Colonic mucosa (tissue), 4 donors: ENCODE measurements around the gene TNFAIP8L3. TPM values are rescaled to one million over a fixed set of nuclear protein-coding genes. Genes with fewer than 3 reads are reported as not detected.

Source experiments
- DNase-seq: peaks from one replicate; pipeline ENCODE4 v3.0.0-alpha.2; 2020
- H3K27ac ChIP-seq: fragments of 200-600 bp; one replicate; pipeline ENCODE4 v1.8.0; 2021
- H3K27me3 ChIP-seq: fragments of 200-600 bp; one replicate; pipeline ENCODE4 v1.8.0; 2021
- H3K36me3 ChIP-seq: fragments of 200-600 bp; one replicate; pipeline ENCODE4 v1.8.0; 2021
- H3K4me1 ChIP-seq: fragments of 200-600 bp; one replicate; pipeline ENCODE4 v1.8.0; 2021; ENCODE audit warnings: mild to moderate bottlenecking
- H3K4me3 ChIP-seq: fragments of 200-600 bp; one replicate; pipeline ENCODE4 v1.8.0; 2021
- H3K9ac ChIP-seq, 2 donors: one replicate each; pipeline ENCODE4 v1.7.0; 2013; ENCODE audit warnings: control low read depth in 2 of 2, low read depth in 2 of 2, low read length in 2 of 2
- H3K9me3 ChIP-seq: fragments of 200-600 bp; one replicate; pipeline ENCODE4 v1.8.0; 2021
- intact Hi-C: fragments of 100-400 bp; cut with DNase I; formaldehyde crosslinking; loops from one replicate; pipeline ENCODE4 v1.14.1; 2022
- total RNA-seq, 2 donors: library from RNA; stranded (reverse); fragmentation: NEBNext Ultra II Directional in 1 of 2; extraction: Animal tissue kit (Norgen Biotek cat#: 25700) in 1 of 2; gene quantifications; one replicate each; pipeline ENCODE4 v1.2.1, GENCODE V29; 2021
- TF ChIP-seq, protein P1 (sequence below): fragments of 200-600 bp; IDR thresholded peaks from one replicate; pipeline ENCODE4 v1.8.0; 2022; ENCODE audit warnings: antibody characterized with exemption, mild to moderate bottlenecking
- donor health status: healthy.
- donor health status: DM: no; HTN: no; CAD: no.
- donor health status: DM: no; HTN: no; CAD: no.

Gene TNFAIP8L3
- total RNA-seq, 2 donors from 2014 or later: 5.3 to 7.3 TPM

DNA sequence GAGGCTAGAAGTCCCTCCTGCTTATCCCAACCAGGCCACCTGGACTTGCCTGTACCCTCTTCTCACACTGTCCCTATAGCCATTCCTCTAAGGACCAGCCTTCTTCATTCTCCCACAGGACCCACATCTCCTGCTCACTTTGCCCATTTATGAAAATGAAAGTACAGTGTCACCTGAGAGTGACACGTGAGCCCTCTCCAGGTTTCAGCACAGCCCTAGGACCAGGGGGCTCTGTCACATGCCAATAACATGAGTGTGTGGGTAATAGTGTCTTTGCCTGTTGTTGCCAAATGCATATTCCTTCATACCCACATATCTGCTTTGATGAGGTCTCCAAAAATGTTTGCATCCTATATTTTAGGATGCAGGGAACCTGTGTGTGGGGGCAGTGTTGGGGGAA lies 42.3 kb upstream of the TNFAIP8L3 start:
- no peak overlapping the region for H3K4me3 ChIP-seq
- no peak overlapping the region for H3K9ac ChIP-seq
- H3K27me3 ChIP-seq: no peaks in the 10 kb centered on the region
- H3K9me3 ChIP-seq: no peaks in the 10 kb centered on the region
- no peaks in the 10 kb centered on the region for H3K36me3 ChIP-seq
- intact Hi-C loops: no loop called here
- DNase-seq: no peak
- H3K27ac ChIP-seq: no peak overlapping the region
- TF ChIP-seq, protein P1, sequence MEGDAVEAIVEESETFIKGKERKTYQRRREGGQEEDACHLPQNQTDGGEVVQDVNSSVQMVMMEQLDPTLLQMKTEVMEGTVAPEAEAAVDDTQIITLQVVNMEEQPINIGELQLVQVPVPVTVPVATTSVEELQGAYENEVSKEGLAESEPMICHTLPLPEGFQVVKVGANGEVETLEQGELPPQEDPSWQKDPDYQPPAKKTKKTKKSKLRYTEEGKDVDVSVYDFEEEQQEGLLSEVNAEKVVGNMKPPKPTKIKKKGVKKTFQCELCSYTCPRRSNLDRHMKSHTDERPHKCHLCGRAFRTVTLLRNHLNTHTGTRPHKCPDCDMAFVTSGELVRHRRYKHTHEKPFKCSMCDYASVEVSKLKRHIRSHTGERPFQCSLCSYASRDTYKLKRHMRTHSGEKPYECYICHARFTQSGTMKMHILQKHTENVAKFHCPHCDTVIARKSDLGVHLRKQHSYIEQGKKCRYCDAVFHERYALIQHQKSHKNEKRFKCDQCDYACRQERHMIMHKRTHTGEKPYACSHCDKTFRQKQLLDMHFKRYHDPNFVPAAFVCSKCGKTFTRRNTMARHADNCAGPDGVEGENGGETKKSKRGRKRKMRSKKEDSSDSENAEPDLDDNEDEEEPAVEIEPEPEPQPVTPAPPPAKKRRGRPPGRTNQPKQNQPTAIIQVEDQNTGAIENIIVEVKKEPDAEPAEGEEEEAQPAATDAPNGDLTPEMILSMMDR: no peak
- H3K4me1 ChIP-seq: no peaks in the 10 kb centered on the region

- intact Hi-C loops: no loop called here
- TF ChIP-seq, protein P1: no peak
- no peak for DNase-seq
- H3K4me1 ChIP-seq: no peaks in the 10 kb centered on the region
- no peak overlapping the region for H3K4me3 ChIP-seq
- no peak overlapping the region for H3K9ac ChIP-seq
- H3K27me3 ChIP-seq: no peaks in the 10 kb centered on the region
- H3K9me3 ChIP-seq: no peaks in the 10 kb centered on the region
- H3K27ac ChIP-seq: no peak overlapping the region
- no peaks in the 10 kb centered on the region for H3K36me3 ChIP-seq
Measured at GRCh38 chr15:51135276-51135675, 40.6 kb upstream of the TNFAIP8L3 start.

GRCh38 chr15:51134416-51135199 lies 39.9 kb upstream of the TNFAIP8L3 start:
- intact Hi-C loops: no loop called here
- no peak for DNase-seq
- Histone ChIP-seq H3K9ac (no peak overlapping the region), H3K36me3 (no peaks in the 10 kb centered on the region), H3K27ac (no peak overlapping the region), H3K9me3 (no peaks in the 10 kb centered on the region), H3K4me1 (no peaks in the 10 kb centered on the region), H3K27me3 (no peaks in the 10 kb centered on the region), H3K4me3 (no peak overlapping the region)
- TF ChIP-seq, protein P1: no peak

DNA sequence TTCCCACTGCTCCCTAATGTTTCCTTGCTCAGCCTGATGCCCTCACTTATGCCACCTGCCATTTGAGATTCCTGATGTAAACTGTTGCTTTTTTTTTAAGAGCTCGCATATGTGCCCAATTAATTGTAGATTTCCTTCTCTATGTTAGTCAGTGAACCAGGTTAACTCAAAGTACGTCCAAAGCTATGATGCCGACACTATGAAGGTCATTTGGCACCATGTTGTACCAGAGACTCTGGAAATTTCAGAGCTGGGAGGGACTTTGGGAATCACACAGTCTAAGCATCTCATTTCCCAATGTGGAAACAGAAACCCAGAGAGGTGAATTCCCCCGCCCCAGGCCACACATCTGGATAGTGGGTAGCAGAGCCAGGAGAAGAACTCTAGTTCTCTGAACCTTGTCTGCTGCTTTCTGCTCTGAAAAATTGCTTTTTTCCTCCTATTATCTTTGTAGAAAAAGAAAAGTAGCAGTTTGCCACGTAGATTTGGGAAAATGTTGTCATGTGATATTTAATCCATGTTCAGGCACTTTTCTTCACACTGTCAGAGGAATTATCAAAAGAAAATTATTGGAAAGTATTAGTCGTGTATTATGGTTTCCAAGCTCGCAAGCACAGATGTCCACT lies 38.5 kb upstream of the TNFAIP8L3 start:
- no peak overlapping the region for H3K9ac ChIP-seq
- intact Hi-C loops: no loop called here
- no peaks in the 10 kb centered on the region for H3K9me3 ChIP-seq
- no peaks in the 10 kb centered on the region for H3K27me3 ChIP-seq
- TF ChIP-seq, protein P1: no peak
- no peak overlapping the region for H3K4me3 ChIP-seq
- peaks cover 3% of the 10 kb centered on the region for H3K4me1 ChIP-seq
- no peaks in the 10 kb centered on the region for H3K36me3 ChIP-seq
- no peak for DNase-seq
- peak overlapping the region; percentile 39 for H3K27ac ChIP-seq

GRCh38 chr15:51132384-51133139 lies 37.9 kb upstream of the TNFAIP8L3 start:
- Histone ChIP-seq H3K9me3 (no peaks in the 10 kb centered on the region), H3K4me3 (no peak overlapping the region), H3K36me3 (no peaks in the 10 kb centered on the region), H3K27me3 (no peaks in the 10 kb centered on the region), H3K4me1 (peaks cover 3% of the 10 kb centered on the region), H3K9ac (no peak overlapping the region), H3K27ac (peak overlapping the region; percentile 39)
- TF ChIP-seq, protein P1: peak; percentile 80
- DNase-seq: peak; percentile 46
- intact Hi-C loops: no loop called here
